AG10803 (cell line): Measurements from ENCODE around the gene PTHLH.

Source experiments
- DNase-seq: peaks from one replicate; pipeline ENCODE4 v3.0.0; 2010; ENCODE audit warnings: low read depth
- H3K4me3 ChIP-seq: 2 replicates; pipeline ENCODE4 v1.5.1; 2011; ENCODE audit warnings: mild to moderate bottlenecking, low read length, control low read depth
- CTCF ChIP-seq: conservative IDR thresholded peaks from 2 replicates; pipeline ENCODE4 v1.5.1; 2011; ENCODE audit warnings: mild to moderate bottlenecking, low read length, control low read depth, inconsistent platforms

PTHLH gene

GRCh38 chr12:27960821-27961220 lies 11.7 kb downstream of the PTHLH start:
- H3K4me3 ChIP-seq = no peak overlapping the region
- TF ChIP-seq CTCF = no peak
- DNase-seq = no peak

- no peak for DNase-seq
- no peak for TF ChIP-seq CTCF
- H3K4me3 ChIP-seq = no peak overlapping the region
These were observed 13.9 kb downstream of the PTHLH start for GRCh38 chr12:27958675-27959074.

GRCh38 chr12:27957366-27957765 lies 15.2 kb downstream of the PTHLH start:
- no peak overlapping the region for H3K4me3 ChIP-seq
- DNase-seq = no peak
- no peak for TF ChIP-seq CTCF

- DNase-seq = no peak
- no peak for TF ChIP-seq CTCF
- H3K4me3 ChIP-seq = no peak overlapping the region
These were observed 18.7 kb downstream of the PTHLH start for GRCh38 chr12:27953817-27954216.

- no peak overlapping the region for H3K4me3 ChIP-seq
- DNase-seq = no peak
- TF ChIP-seq CTCF = no peak
These were observed 19.2 kb downstream of the PTHLH start for GRCh38 chr12:27953348-27953747.

GRCh38 chr12:27952510-27952909 lies 20.0 kb downstream of the PTHLH start:
- H3K4me3 ChIP-seq = no peak overlapping the region
- no peak for TF ChIP-seq CTCF
- no peak for DNase-seq

- H3K4me3 ChIP-seq = no peak overlapping the region
- TF ChIP-seq CTCF = no peak
- no peak for DNase-seq
These were observed 20.6 kb downstream of the PTHLH start for GRCh38 chr12:27951898-27952297.
